Measurements from ENCODE around the gene ANKRD11. TPM values are rescaled to one million over a fixed set of nuclear protein-coding genes. Genes with fewer than 3 reads are reported as not detected.

The ANKRD11 gene
- polyA plus RNA-seq, 1 donor (not counting 4 experiments of a cell fraction or from before 2014, with no cell fraction given) = 30.1 TPM

- no peak overlapping the region for H3K27ac ChIP-seq (ENCODE audit: control insufficient read depth, insufficient read depth, low read length)
- DNase-seq (ENCODE audit: low read depth, low spot score) (no peak), FAIRE-seq (no peak)
- no peak overlapping the region for H3K9ac ChIP-seq (ENCODE audit: control insufficient read depth, extremely low read depth, insufficient read depth, low read length)
- TF ChIP-seq EZH2 (IDR thresholded peaks at IDR 0.05; ENCODE audit: low read length) (no peak), CTCF (optimal IDR thresholded peaks at IDR 0.05 in 1 of 3, IDR thresholded peaks at IDR 0.05 in 1 of 3, conservative IDR thresholded peaks at IDR 0.05 in 1 of 3; ENCODE audit: extremely low read depth in 1 of 3, insufficient read depth in 2 of 3, low read length in 3 of 3) (no peak)
- H3K4me3 ChIP-seq (ENCODE audit: control insufficient read depth in 2 of 3, extremely low read depth in 1 of 3, insufficient read depth in 2 of 3, low read depth in 1 of 3, low read length in 3 of 3) = no peak overlapping the region
- peaks cover 2% of the 10 kb centered on the region for H3K4me1 ChIP-seq (ENCODE audit: control insufficient read depth, extremely low read depth, insufficient read depth, low read length)
- H3K4me2 ChIP-seq (ENCODE audit: control insufficient read depth, extremely low read depth, insufficient read depth, low read depth, low read length) = no peak overlapping the region
- no peak overlapping the region for H2AFZ ChIP-seq (ENCODE audit: control insufficient read depth, low read length)
- peaks cover 61% of the 10 kb centered on the region for H4K20me1 ChIP-seq (ENCODE audit: control insufficient read depth, extremely low read depth, insufficient read depth, low read length)
- peaks cover 95% of the 10 kb centered on the region for H3K79me2 ChIP-seq (ENCODE audit: control insufficient read depth, insufficient read depth, low read length)
- H3K9me3 ChIP-seq (ENCODE audit: control insufficient read depth, low read depth, low read length) = no peaks in the 10 kb centered on the region
- peaks cover 2% of the 10 kb centered on the region for H3K9me1 ChIP-seq (ENCODE audit: control insufficient read depth, extremely low read depth, insufficient read depth, low read length)
- H3K27me3 ChIP-seq (ENCODE audit: control insufficient read depth, extremely low read depth, insufficient read depth, low read length) = no peaks in the 10 kb centered on the region
- H3K36me3 ChIP-seq (ENCODE audit: control insufficient read depth in 2 of 2, extremely low read depth in 1 of 2, insufficient read depth in 2 of 2, low read length in 2 of 2) = peaks cover 16% of the 10 kb centered on the region in 2 experiments
- dilution Hi-C loops (cut with MboI; ENCODE audit: extremely low pct_ligation_motif_present, low sequenced_read_pairs) = no loop called here
Observed at GRCh38 chr16:89423681-89424260, 66.6 kb downstream of the ANKRD11 start.

DNA sequence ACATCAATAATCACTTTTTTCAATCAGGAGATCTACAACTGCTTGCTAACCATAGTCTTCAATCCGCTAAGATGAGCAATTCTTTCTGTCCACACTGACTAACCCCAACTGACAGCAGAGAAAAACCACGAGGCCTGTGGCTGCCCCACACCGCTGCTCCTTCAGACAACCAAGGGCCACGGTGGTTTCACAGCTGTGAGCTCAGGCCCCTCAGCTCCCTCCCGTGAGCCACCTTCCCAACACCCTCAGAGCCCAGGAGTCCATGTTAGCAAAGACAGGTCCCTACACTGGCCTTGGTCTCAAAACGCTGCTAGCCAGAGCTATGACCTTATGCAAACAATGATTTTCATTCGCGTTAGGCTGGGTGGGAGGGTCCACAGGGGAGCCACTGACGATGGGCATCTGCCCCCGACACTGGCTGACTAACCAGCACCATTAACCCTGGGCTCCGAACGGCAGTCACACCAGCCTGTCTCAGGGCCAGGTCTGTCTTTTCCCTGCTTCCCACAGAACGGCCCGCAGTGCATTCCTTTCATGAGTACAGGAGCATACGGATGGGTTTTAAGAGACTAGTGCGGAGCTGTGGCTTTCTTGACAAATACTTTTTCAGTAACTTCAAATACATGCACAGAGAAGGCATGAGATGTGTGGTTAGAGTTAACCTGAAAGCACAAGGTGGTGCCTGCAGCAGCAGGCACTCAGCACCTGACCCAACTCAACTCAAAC is 67.3 kb downstream of the ANKRD11 start:
- H3K4me3 ChIP-seq (ENCODE audit: control insufficient read depth in 2 of 3, extremely low read depth in 1 of 3, insufficient read depth in 2 of 3, low read depth in 1 of 3, low read length in 3 of 3) = no peak overlapping the region
- H3K36me3 ChIP-seq (ENCODE audit: control insufficient read depth in 2 of 2, extremely low read depth in 1 of 2, insufficient read depth in 2 of 2, low read length in 2 of 2) = peaks cover 16% of the 10 kb centered on the region in 2 experiments
- dilution Hi-C loops (cut with MboI; ENCODE audit: extremely low pct_ligation_motif_present, low sequenced_read_pairs) = no loop called here
- H2AFZ ChIP-seq (ENCODE audit: control insufficient read depth, low read length) = no peak overlapping the region
- H4K20me1 ChIP-seq (ENCODE audit: control insufficient read depth, extremely low read depth, insufficient read depth, low read length) = peaks cover 65% of the 10 kb centered on the region
- TF ChIP-seq EZH2 (IDR thresholded peaks at IDR 0.05; ENCODE audit: low read length) = no peak
- no peak for TF ChIP-seq CTCF (optimal IDR thresholded peaks at IDR 0.05 in 1 of 3, IDR thresholded peaks at IDR 0.05 in 1 of 3, conservative IDR thresholded peaks at IDR 0.05 in 1 of 3; ENCODE audit: extremely low read depth in 1 of 3, insufficient read depth in 2 of 3, low read length in 3 of 3)
- no peak overlapping the region for H3K9ac ChIP-seq (ENCODE audit: control insufficient read depth, extremely low read depth, insufficient read depth, low read length)
- FAIRE-seq = no peak
- H3K4me1 ChIP-seq (ENCODE audit: control insufficient read depth, extremely low read depth, insufficient read depth, low read length) = peaks cover 2% of the 10 kb centered on the region
- H3K27me3 ChIP-seq (ENCODE audit: control insufficient read depth, extremely low read depth, insufficient read depth, low read length) = no peaks in the 10 kb centered on the region
- no peak overlapping the region for H3K4me2 ChIP-seq (ENCODE audit: control insufficient read depth, extremely low read depth, insufficient read depth, low read depth, low read length)
- peaks cover 95% of the 10 kb centered on the region for H3K79me2 ChIP-seq (ENCODE audit: control insufficient read depth, insufficient read depth, low read length)
- H3K9me3 ChIP-seq (ENCODE audit: control insufficient read depth, low read depth, low read length) = no peaks in the 10 kb centered on the region
- peaks cover 2% of the 10 kb centered on the region for H3K9me1 ChIP-seq (ENCODE audit: control insufficient read depth, extremely low read depth, insufficient read depth, low read length)
- no peak overlapping the region for H3K27ac ChIP-seq (ENCODE audit: control insufficient read depth, insufficient read depth, low read length)
- DNase-seq (ENCODE audit: low read depth, low spot score) = no peak
